H54 (cell line): ENCODE measurements around the gene BAIAP2L2.

Experiments
- DNase-seq: peaks from one replicate; pipeline ENCODE4 v3.0.0; 2011; ENCODE audit warnings: low spot score, mixed read lengths; ENCODE audit not compliant: insufficient read length
- FAIRE-seq: peaks from 3 replicates; lab custom pipeline; 2011; peaks lifted over from hg19 to GRCh38; lab: Jason Lieb, UNC
- POLR2A ChIP-seq: IDR thresholded peaks from 2 replicates; pipeline ENCODE4 v1.6.1; 2011; ENCODE audit warnings: low read depth, mild to moderate bottlenecking, low read length

BAIAP2L2 gene

DNA sequence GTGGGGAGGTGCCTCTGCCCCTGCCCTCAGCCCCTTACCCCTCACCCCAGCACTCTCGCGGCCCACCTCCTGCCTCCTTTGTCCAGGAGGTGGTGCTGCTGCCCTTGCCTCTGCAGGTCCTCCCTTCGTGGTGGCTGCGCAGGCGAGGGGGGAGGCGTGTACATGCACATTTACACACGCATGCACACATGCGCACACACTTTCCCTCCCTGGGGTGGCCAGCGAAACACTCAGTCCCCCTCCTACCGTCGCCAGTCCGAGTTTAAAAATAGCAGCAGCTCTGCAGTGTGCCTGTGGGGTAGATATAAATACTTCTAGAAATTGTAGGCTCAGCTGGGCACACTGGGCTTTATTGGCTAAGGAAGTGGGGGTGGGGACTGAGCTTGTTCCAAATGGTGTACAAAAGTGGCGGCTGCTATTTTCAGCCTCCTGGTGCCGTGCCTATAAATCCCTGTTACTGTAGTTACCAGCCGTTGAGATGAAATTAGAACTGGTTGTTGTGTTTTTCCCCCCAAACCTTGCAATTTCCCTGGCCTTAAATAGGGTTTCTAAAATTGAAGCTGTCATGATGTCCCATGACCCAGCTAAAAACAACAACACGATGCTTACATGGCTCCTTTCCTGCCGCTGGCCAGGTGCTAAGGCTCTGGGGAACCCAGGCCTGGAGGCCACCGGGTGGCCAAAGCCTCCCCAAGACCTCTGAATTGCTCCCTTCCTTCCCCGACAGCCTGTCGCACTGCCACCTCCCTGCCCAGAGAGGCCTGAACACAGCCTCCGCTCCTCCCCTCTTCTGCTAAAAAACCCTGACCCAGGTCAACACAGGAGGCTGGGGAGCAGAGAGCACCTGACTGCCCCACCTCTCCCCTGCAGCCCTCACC is 40.9 kb downstream of the BAIAP2L2 start:
- no peak for TF ChIP-seq POLR2A
- no peak for FAIRE-seq
- no peak for DNase-seq

DNA sequence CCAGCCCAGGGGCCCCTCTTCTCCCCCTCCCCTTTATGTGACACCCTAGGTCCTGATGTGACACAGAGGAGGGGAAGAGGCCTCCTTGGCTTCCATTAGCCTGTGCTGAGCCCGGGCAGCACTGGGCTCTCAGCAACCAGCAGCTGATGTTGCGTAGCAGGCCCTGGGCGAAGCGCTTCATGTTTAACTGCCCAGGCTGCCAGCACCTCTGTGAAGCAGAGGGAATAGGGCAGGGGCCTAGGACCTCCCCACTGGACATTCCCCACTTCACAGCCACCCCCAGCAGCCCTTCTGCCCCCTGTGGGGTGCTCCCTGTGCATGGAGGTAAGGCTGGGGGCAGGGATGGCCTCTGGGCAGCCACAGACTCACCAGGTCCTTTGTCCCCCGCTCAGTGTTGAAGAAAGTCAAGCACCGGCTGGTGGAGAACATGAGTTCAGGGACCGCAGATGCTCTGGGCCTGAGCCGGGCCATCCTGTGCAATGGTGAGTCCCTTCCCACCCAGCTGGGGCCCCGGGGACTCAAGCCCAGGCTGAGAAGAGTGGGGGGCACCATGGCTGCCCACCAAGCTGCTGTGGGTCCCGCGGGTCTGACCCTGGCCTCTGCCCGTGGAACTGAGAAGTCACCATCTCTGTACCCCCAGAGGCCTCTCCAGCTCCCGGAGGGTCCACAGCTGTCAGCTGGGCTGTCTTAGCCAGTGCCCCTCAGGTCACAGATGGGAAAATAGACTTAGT is 41.7 kb downstream of the BAIAP2L2 start:
- FAIRE-seq (no peak), DNase-seq (no peak)
- no peak for TF ChIP-seq POLR2A

DNA sequence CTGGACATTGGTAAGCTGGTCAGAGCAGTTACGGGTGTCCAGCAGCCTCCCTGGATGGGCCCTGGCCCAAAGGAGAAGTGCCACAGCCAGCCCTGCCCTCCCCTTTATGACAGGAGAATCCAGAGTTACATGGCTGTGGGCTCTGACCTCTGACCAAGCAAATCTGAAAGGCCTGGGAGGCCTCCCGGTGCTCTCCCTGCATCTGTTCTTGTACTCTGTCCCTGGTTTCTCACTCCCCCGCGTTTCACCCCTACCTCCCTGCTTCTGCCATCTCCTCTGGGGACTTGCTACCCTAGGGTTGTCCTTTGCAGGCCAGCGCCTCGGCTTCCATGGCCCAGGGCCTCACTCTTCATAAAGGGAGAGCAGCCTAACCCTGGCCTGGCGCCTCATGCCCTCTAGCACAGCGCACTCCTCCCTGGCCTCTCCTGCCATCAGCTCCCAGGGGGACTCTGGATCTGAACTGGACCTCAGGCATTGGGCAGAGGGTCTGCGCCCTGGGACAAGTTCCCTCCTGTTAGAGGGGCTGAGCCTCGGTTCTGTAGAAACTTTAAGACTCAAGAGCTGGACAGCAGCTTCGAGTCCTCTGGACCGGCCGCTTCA is 42.6 kb downstream of the BAIAP2L2 start:
- no peak for TF ChIP-seq POLR2A
- DNase-seq, result no peak
- FAIRE-seq, result no peak

DNA sequence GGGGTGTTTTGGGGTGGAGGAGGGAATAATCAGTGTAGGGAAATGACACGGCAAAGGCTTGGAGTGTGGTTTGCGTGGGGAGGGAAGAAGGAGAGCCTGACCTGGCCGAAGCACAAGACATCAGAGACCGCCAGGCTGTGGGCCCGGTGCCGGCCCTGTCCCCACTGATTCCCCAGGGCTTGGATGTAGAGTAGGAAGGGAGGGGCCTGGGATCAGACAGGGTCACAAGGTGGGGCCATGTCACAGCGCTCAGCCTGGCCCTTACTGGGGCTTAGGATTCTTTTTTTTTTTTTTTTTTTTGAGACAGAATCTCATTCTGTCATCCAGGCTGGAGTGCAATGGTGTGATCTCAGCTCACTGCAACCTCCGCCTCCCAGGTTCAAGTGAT is 43.5 kb downstream of the BAIAP2L2 start:
- FAIRE-seq (no peak), DNase-seq (no peak)
- no peak for TF ChIP-seq POLR2A

DNA sequence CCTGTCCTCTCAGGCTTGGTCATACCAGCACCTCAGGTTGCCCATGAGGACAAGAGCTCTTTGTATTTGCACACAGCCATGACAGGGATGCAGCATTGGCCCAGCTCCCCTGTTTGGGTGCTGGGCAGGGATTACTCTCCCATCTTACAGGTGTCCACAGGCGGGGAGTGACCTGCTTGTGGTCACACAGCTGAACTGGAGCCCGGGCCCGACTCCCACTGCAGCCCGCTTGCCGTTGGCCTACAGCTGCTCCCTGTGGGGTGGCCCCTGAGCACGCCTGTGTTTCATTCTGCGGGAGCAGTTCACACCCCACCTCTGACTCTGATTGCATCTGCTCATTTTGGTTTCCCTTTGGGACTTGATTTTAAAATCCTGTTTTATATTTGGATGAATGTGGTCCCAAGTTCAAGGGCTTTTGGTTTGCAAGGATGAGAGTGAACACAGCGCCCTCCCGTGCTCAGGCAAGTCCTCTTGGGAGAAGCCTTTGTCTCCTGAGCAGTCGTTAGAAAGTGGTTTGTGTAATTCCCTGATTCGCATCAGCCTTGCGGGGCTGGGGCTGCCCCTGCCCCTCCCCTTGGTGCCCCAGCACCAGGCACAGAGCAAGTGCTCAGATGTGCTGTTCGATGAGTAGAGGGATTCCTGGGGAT is 44.0 kb downstream of the BAIAP2L2 start:
- no peak for TF ChIP-seq POLR2A
- DNase-seq (no peak), FAIRE-seq (no peak)

DNA sequence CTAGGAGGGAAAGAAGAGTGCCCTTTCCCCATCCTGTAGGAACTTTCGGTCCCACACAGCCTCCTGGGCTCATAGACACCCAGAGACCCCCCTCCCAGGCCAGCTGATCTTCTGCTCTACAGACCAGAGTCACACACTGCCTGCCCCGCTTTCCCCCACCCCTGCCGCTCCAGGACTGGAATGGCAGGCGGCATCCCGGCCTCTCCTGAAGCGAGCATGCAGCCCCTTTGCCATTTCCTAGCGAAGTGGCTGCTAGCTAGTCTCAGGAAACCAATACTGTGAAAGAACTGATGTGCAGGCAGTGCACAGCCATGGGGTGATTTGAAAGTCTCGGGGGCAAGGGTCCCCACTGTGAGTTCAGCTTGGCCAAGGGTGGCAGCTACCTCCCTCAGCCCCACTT is 44.9 kb downstream of the BAIAP2L2 start:
- TF ChIP-seq POLR2A, result no peak

DNA sequence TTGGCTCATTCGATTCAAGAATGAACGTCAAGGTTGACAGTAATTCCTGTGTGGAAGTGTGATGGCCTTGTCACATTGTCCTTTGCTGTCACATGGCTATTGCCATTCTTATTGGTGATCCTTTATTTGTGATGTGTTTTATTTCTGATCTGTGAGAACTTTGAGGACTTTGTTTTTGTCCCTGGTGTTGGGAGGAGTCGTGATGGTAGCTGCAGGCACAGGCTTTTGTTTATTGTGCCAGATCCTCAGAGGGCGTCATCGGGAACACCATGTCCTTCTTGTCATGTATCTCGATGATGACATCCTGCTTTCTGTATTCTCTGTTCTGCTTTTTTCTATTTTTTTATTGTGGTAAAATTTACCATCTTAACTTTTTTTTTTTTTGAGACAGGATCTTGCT is 47.7 kb downstream of the BAIAP2L2 start:
- no peak for TF ChIP-seq POLR2A
- FAIRE-seq (no peak), DNase-seq (no peak)

More for the DNA sequence above, 44.9 kb downstream of the BAIAP2L2 start:
- DNase-seq (no peak), FAIRE-seq (no peak)

DNA sequence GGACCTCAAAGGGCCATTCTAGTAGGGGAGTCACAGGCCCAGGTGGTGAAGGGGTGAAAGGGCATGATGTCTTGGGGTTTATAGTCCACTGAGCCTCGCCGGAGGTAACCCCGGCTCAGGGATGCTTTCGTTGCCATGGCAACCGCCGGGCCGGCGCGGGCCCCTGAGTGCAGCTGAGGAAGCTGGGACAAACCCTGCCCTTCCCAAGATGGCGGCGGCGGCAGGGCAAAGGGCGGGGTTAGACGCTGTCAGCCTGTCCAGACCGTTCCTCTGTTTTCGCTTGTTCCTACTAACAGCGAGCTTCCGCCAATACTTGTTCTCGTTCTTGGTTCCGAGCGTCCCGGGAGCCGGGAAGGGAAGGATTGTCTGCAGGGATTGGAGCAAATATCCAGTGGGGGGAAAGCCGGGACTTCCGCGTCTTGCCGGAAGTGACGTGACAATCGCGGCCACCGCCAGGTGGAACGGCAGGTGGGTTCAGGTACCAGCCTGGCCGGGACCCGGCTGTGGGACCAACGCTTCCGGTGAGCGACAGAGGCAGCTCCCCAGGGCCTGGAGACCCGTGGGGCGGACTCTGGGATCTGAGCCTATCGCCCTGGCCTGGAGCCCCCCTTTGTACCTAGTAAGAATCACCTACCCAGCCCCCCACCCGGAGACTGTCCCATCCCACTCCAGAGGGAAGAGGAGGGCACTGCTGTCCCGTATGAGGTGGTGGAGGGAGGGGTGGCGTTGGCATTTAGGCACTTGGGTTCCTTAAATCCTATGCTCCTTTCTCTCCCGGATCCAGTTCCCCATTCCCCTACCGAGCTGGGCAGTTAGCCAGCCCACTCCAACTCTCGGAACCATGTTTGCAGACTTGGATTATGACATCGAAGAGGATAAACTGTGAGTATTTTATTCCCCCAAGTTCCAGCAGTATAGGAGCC is 53.3 kb downstream of the BAIAP2L2 start, which contains the start of gene PICK1:
PICK1 (plus strand) TSS at position 436 of the 923 bp plus-strand sequence; CDS start at position 842, 406 bp downstream.
- DNase-seq (peak; percentile 87), FAIRE-seq (no peak)

DNA sequence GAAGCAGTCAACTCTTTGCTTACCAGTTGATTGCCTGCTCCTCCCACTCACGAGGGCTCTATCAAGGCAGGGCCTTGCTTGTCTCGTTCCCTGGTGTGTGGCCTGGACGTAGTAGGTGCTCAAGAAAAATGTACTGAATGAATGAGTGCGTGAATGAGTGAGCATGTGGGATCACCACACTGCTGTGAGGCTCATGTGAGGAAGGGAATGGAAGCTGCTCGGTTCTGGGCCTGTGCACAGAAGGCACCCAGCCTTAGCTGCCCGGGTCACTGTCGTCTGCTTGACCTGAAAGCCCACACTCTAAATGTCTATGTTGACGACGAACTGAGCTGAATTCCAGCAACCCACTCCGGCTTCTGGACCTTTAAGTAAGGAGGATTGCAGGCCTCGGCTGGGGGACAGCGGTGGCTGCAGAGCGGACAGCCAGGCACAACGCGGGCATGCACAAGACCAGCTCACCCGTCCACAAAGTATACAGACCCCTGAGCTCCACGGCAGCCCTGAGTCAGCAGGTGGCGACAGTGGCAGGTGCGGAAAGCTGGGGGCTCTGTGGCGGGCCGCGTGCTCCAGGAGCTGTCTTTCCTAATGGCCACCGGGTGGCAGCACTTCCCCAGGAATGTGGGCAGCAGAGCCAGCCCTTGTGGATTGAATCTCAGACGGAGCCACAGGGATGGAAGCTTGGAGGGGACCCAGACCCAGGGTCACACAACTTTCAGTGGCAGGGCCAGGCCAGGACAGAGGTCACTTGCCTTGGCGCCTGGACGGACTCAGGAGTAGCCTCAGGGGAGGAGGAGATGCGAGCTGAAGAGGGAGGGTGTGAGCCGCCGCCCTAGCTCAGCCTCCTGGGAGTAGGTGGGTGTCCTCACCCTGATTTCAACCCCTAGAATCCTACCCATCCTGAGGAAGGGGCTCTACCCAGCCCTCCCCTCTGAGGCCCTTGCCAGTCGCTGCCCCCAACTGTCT is 58.3 kb downstream of the BAIAP2L2 start:
- DNase-seq (peak; percentile 62), FAIRE-seq (no peak)
- TF ChIP-seq POLR2A, result no peak

More for the DNA sequence above, 53.3 kb downstream of the BAIAP2L2 start, which contains the start of gene PICK1:
- TF ChIP-seq POLR2A, result 0 out of 2 replicates have a peak, but pooled peaks have one; percentile 9

DNA sequence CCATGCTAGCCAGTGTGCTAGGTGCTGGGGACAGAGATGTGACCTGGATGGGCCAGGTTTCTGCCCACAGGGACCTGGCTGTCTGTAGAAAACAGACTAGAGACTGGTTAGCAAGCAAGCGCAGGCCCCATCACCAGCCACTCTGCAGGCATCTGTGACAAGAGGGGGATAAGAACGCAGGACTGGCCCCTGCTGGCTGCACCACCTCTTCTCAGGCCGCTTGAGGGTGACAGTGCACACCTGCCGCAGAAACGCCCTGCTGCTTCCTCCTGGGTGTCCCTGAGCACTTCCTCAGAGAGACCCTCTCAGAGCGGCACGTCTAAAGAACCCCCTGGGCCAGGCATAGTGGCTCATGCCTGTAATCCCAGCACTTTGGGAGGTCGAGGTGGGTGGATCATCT is 59.2 kb downstream of the BAIAP2L2 start:
- FAIRE-seq, result no peak
- no peak for TF ChIP-seq POLR2A
- DNase-seq, result no peak

DNA sequence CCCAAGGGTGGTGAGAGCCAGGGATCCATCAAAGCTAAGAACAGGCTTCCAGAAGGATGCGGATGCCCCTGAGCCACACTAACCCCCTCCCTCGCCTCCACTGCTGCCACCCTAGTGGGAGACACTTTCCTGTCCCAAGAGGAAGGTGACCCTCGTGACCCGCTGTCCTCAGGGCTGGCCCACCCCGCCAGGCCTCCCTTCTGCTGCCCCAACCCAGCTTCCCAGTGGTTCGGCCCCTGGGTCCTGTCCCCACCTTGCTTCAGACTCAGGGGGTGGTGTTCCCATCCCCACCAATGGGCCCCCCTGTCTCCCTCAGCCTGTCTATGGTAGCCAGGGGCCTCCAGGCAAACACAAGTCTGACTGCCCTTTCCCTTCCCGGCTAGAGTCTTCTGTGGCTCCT is 59.8 kb downstream of the BAIAP2L2 start:
- TF ChIP-seq POLR2A, result no peak
- no peak for FAIRE-seq
- DNase-seq, result no peak
